Iris pigment epithelial cell (primary cell): ENCODE results near the gene CNTN5.

Source experiments
- DNase-seq: peaks from one replicate; pipeline ENCODE4 v3.0.0-alpha.2; 2011; ENCODE audit warnings: low read depth

The CNTN5 gene

DNA sequence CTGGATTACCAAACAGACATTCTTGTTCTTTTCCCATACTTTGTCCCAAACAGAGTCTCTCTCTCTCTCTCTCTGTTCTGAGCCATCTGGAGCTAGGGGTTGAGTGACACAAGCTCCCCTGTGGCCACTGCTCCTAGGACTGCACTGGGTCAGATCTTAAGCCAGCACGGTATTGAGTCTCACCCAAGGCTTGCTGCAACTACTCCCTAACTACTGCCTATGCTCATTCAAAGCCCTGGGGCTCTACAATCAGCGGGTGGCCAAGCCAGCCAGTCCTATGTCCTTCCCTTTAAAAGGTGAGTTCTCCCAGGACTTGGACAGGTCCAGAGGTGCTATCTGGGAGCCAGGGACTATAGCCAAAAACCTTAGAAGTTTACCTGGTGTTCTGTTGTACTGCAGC lies 385.6 kb downstream of the CNTN5 start:
- DNase-seq, result no peak

DNA sequence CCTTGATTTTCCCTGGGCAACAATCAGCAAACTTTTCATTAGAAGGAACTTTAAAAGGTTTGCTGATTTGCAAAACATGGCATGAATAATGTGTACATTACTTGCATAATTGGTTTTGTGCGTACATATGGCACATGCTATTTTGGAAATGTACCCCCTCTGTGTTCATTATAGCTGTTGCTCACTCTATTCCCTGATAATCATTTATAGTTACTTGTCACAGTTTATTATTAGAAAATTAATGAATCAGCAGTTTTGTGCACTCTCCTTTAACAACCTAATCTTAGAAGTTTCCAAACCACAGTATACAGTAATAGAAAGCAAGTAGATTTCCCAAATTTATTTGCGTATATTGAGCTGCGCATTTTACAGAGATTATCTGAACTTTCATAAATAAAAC lies 389.9 kb downstream of the CNTN5 start:
- no peak for DNase-seq

DNA sequence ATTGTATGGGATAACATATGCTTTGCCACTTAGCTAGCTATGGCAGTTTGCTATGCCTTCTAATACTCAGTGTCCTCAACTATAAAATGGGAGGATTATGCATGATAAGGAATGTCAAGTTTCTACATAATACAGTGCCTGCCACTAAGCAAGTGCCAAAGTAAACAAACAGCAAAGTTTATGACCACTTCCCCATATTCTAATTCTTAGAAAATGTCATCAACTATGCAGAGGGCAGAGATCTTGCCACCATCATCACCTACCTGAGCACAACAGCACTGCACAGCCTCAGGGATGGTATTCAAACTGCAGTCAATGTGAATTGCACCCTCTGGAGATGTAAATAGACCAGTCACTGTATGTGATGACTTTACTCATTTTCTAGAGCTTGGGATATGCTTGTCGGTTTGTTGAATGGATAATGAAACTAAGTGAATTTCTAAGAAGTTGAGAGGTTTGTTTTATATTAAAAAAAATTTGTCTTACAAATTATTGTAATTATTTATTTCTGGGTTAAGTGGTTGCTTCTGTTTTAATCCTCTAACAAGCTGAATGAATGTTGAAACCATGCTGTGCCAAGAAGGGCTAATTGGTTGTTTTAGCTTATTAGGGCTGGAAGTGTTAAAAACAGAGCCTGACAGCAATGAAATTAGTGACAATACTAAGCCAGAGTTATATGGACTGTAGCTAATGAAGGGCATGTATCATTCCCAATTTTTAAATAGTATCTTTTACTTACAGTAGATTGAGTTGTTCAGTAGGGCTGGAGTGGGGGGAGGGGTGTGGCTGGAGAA lies 398.4 kb downstream of the CNTN5 start:
- DNase-seq, result peak; percentile 23

DNA sequence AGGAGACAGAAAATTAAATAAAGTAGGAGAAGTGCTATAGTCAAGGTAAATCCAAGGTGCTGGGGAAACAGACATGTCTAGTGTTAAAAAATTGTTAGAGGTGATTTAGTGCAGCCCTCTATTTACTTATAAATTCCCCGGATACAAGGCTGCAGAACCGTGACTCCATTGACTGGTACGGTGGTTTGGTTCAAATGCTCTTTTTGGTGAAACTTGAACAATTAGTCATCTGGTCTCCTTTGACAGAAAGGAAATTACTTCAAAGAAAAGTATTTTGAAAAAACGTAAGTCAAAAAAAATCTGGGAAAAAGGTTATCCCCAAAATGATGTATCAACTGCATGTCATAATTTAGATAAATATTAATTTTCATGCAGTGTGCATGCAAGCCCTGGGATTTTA lies 399.2 kb downstream of the CNTN5 start:
- peak; percentile 51 for DNase-seq

DNA sequence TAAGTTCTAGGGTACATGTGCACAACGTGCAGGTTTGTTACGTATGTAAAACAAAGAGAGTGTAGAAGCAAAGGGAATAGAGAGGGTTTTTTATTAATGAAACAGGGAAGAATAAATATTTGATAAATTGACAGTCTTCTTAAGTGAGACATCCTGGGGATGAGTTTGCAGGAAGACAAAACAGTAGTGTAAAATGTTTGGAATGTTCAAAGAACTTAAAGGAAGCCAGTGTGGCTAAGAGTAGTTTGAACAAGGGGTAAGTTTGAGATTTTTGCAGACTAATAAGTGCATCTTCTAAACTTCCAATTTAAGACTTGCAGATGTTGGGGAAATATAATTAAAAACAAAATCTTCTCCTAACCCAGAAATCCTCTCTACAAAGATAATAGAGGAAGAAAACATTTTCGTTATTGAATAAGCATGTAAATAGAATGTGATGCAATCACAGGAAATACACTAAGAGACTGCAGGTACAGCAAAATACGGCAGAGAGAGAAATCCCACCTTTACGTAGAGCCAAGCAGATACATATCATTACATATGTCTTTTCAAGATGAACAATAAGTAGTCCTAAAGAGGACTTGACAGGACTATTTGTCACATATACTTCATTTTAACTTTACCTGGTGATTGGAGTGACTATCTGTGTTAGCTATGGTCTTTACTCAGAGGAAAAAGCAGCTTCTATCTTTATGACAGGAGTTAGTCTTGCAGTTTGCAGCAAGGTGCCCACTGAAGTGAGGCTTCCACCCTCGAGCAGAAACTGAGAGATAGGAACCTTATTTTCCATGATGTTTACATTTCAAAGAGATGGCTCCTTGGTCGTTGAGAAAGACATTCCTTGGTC lies 402.1 kb downstream of the CNTN5 start:
- peak; percentile 28 for DNase-seq

DNA sequence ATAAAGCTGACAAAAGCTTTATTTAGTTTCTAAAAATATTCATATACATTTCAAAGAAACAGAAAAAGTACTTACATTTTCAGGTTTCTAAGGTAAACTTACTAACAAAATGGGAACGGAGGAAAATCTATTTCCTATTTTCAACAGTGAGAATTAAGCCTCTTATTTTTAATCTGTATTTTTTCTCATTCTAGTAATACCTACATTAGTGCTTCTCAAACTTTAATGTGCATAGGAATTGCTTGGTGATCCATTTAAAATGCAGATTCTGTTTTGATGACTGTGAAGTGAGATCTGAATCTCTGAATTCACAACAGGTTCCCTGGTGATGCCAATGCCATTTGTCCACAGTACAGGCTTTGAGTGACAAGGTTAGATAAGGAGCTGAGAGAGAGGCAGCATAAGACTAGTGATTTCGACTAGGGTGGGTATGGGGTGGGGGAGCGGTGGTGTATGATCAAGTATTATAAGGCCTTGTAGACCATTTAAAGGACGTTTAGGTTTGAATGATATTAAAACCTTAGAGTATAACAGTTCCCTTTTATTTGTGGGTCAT lies 402.8 kb downstream of the CNTN5 start:
- DNase-seq, result no peak

DNA sequence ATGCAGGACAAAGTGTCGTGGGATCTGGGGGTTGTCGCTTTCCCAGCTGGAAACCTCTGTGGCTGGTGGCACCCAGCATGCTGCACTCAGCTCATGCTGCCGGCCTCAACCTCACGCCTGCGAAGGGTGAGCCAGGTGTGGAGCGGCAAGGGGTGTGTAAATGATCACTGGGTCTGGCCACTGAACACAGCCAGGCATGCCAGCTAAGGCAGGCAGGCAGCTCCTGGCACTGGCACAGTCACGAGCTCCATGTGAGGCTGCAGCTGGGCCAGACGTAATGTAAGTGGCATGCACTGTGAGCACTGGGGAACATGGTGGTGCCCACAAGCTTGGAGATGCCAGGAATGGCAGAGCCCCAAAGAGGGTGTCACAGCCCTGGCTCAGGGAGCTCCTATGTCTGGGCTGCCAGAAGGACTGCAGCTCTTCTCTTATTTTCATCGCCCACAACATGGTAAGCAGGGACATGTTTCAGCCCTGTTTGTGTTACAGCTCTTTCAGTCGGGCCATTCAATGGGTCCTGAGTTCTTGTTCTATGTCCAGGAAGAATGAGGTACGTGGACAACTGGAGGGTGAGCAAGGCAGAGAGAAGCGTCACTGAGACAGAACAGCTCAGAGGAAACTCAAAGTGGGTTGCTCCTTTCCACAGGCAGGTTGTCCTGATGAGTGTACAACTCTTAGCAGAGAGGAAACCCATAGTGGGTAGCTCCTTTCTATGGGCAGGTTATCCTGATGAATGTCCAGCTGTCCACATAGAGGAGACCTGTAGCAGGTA lies 403.8 kb downstream of the CNTN5 start:
- DNase-seq, result no peak

DNA sequence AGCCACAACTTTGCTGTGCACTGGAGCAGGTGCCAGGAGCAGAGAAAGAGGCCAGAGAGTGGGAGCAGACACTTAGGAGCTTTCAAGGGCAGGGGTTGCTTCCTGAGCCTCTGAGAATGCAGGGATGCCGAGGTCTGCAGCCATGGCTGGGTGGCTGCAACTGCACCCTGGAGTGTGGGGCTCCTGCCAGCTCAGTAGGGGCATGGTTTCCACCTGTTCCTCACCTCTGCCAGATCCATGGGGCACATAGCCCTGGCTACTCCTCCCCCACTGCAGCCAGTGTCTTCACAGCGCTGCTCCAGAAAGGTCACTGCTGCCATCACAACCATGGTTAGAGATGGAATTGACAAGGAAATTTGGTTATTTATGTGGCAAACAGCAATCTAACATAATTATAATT lies 404.8 kb downstream of the CNTN5 start:
- DNase-seq, result no peak

DNA sequence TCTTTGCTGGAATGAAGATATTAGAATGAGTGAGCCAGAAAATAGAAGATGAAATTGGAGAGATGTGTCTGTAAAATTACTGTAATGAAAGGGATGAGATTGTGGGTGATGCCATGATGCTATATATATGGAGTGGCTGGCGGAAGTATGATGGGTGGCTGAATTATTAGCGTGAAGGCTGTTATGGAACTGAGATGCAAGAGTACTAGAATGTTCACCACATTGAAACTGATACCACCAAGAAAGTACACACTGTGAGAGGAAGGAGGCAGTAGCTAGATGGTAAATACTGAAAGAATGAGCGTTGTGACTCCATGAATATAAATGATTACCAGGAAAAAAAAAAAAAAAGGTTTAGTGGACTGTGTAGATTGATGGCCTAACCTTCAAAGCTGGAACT lies 411.9 kb downstream of the CNTN5 start:
- no peak for DNase-seq

DNA sequence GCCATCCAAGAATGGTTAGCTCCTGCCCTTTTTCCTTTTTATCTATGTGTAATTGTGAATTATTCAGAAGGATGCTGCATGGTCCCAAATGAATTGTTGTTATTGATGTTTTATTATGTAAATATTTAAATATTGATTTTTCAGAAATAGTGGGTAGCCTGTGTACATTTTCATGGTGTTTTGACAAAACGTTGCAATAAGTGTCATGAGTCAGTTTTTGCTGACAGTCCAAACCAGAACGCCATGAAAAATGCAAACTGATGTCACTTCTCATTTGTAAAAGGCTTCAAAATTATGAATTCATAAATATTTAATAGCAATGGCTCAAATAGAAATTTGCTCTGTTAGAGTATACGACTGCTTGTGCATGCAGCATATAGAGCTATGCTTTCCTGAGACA lies 422.5 kb downstream of the CNTN5 start:
- DNase-seq, result no peak

DNA sequence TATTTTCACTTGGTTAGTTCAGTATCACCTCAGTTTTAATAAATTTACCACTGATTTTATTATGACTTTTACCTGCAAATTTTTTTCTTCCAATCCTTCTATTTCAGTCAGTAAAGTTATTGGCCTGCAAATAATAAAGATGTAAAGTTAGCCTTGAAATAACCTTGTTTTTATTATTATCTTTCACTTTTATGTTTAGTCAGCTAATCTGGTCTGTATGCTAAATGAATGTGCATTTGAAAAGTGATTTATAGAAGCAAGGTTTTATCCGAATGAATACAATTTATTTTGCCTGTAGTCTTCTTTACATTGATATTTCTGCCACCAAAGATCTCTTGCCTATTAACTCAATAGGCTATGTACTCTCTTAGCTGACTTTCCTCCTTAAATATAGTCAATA lies 425.7 kb downstream of the CNTN5 start:
- DNase-seq, result no peak

DNA sequence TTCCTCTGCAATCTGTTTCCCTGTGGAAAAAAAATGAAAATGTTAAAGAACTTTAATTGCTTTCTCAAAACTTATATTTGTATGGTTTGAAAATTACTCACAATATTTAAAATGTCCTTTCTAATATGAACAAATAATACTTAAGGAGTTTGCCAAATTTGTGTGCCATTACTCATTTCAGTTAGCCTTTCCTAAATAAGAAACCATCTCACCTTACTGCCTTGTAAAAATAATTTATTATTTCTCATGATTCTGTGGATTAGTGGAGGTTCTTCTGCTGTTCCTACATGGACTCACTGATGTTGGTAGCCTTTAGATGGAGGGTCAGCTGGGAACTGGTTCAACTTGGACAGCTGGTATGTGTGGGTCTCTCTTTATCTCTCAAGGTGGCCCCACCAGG lies 428.6 kb downstream of the CNTN5 start:
- DNase-seq, result no peak

DNA sequence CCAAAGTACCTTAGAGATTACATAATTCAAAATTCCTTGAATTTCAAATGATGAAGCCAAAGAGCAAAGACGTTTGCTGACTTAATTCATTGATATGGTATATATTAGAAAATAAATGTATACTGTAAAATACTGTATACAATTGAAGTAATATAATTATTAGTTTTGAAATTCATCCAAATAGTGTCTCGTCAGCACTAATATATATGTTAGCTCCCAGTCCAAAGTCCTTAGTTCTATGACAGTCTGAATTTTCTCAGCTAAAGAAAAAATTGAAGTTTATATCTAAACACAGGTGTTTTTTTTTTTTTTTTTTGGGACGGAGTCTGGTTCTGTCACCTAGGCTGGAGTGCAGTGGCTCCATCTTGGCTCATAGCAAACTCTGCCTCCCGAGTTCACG lies 431.3 kb downstream of the CNTN5 start:
- DNase-seq, result no peak

DNA sequence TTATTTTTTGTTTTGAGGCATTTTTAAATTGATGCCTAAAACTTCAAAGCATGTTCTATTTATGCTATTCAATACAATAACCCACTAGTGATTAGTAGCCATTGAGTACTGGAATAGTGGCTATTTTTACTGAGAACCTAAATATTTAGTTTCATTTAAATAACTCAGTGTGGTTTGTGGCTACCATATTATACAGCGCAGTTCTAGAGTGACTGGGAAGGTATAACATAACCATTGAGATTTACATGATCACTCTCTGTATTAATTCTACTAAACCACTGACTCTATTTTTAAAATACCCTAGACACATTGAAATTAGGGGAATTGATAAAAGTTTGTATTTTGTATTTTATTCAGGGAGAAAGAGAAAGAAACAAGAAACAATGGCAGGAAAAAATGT lies 441.2 kb downstream of the CNTN5 start:
- DNase-seq, result no peak

DNA sequence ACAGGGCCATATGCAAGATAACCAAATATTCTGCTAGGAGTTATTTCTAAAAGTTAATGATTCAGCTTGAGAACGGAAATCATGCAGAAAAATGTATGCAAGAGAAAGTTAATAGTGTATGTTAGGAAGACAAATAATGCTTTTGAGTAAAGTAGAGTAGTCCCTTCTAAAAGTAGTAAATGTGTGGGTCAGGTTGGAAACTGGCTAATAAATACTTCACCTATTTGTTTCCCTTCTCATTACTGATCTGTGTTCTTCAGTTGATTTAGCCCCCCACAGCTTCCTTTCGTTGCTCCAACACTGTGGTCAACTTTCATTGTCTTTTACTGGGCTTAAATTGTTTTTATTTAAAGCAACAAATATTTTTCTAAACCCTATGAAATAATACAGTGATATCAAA lies 444.2 kb downstream of the CNTN5 start:
- DNase-seq, result no peak

DNA sequence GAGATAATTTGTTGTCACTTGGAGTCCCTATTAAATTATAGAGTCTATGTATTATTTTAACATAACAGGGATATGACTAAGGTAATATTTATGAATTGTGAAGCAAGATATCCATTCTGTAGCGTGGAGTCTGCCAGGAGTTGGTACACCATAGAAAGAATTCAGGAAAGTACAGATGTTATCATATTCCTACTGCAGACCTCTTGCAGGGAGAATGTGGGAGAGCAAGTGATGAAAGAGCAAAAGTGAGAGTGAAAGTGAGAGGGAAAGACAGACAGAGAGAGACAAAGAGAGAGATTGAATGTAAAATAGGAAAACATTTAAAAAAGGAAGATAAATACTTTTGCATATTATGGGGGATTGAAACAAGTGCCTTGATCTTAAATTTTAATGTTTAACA lies 468.8 kb downstream of the CNTN5 start:
- peak; percentile 36 for DNase-seq

DNA sequence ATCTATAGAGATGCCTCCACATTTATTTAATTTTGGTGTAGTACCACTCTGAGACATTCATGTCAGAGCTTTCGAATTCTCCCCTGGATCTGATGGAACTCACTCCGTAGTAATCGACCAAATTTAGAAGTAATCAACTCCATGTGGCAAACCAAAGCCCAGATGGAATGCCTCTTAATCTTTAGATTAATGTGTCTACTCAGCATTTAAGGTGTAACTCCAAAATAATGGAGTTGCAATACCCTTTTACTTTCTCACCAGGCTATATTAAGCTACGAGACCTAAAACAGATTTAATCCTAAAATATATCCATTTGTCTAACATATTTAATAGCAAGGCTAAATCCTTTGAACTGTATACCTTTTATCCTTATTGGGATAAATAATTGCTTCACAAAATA lies 473.3 kb downstream of the CNTN5 start:
- no peak for DNase-seq

DNA sequence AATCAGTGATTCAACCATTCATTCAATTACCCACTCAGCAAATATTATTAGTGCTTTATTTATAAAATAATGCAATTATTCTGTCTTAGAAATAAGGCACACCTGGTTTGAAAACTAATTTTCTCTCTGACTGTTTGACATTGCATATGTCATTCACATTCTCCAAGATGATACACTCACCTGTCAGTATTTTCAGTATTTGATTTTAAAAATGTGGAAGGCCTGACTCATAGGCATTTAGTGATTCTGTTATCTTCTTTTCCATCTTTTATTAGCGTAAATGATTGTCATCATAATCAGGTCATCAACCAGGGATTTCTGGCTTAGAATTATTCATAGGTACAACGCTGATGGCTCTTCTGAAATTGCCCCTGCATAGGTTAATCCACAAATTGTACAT lies 480.9 kb downstream of the CNTN5 start:
- DNase-seq, result no peak

DNA sequence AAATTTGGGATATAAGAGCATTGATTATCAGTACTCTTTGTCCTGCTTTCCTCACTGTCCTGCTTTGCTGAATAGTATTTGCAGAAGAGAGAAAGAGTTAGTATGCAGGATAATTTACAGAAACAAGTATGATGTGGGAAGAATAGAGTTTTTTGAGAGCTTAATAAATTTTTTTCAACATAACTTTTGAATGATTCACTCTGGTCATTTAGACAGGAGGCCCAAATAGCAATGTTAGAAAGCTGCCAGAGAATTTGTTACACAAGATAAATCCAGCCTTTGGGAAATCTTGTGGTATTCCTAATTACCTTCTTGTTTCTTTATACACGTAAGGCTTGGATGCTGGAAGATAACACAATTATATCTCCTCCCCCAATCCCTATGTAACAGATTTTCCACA lies 484.6 kb downstream of the CNTN5 start:
- peak; percentile 72 for DNase-seq

DNA sequence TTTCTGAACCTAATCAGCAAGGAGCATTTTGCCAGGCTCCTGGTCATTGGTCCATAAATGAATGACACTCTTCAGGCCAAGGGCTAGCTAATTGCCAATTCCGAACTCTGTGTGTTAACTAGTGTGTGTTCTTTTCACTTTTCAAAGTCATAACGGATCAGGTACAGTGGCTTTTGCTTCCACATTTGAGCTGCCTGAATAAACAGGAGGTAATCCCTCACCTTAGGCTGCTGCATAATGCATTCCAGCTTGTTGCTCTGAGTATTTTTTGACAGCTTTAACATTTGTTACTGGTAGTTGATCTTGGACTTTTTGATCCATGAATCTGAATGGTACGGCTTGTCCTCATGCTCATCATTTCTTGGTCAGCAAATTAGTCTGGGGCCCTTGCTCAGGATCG lies 485.1 kb downstream of the CNTN5 start:
- no peak for DNase-seq

DNA sequence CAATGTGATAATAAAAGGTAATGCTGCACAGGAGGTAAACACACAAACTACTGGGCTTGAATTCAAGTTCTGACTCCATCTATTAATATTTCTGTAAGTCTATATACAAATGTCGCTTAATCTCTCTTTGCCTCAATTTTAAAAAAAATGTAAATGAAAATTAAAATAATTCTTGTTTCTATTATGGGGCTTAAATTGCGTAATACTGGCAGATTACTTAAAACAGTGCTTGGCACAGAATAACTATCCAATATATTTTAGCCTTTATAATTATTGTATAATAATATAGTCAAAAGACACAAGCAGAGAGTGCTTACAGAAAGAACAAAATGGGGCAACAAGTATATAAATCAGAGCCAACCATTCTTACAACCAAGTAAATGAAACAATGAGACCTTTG lies 489.1 kb downstream of the CNTN5 start:
- DNase-seq, result no peak

DNA sequence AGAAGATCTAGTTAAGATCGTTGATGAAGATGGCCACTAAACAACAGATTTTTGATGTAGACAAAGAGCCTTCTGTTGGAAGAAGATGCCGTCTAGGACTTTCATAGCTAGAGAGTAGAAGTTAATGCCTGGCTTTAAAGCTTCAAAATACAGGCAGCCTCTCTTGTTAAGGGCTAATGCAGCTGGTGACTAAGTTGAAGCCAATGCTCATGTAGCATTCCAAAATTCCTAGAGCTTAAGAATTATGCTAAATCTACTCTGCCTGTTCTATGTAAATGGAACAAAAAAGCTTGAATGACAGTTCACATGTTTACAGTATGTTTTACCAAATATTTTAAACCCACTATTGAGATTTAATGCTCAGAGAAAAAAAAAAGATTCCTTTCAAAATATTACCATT lies 492.6 kb downstream of the CNTN5 start:
- DNase-seq, result peak; percentile 60
